GM18519 (cell line): ENCODE data around the gene CHD9NB.

Source experiments
- ATAC-seq: cut with Tn5 transposase; IDR thresholded peaks from one replicate; pipeline ENCODE4 v1.9.1; 2021; ENCODE audit warnings: mild to moderate bottlenecking, moderate library complexity; ENCODE audit not compliant: unreplicated experiment, low FRiP score

CHD9NB gene

GRCh38 chr16:53052519-53053501 is at the start of gene CHD9NB:
TSS of gene CHD9NB (minus strand) at chr16:53052897. CDS start at chr16:53044158, 8,739 bp downstream.
- ATAC-seq = no peak

- no peak for ATAC-seq
Measured at GRCh38 chr16:53100889-53101288, 48.2 kb upstream of the CHD9NB start.

GRCh38 chr16:53100131-53100748 is 47.5 kb upstream of the CHD9NB start:
- ATAC-seq = no peak

- peak; percentile 29 for ATAC-seq
Measured at GRCh38 chr16:53099318-53100130, 46.8 kb upstream of the CHD9NB start.

GRCh38 chr16:53098526-53099317 is 46.0 kb upstream of the CHD9NB start:
- ATAC-seq = peak; percentile 52

GRCh38 chr16:53097190-53097589 is 44.5 kb upstream of the CHD9NB start:
- no peak for ATAC-seq

GRCh38 chr16:53094013-53094630 is 41.4 kb upstream of the CHD9NB start:
- ATAC-seq = peak; percentile 37

GRCh38 chr16:53093162-53093744 is 40.6 kb upstream of the CHD9NB start:
- ATAC-seq = no peak

GRCh38 chr16:53092284-53092683 is 39.6 kb upstream of the CHD9NB start:
- ATAC-seq = no peak

- peak; percentile 69 for ATAC-seq
Measured at GRCh38 chr16:53091466-53092211, 38.9 kb upstream of the CHD9NB start.

GRCh38 chr16:53090591-53091411 is 38.1 kb upstream of the CHD9NB start:
- ATAC-seq = no peak

- ATAC-seq = no peak
Measured at GRCh38 chr16:53090286-53090590, 37.5 kb upstream of the CHD9NB start.

GRCh38 chr16:53089434-53090285 is 37.0 kb upstream of the CHD9NB start:
- ATAC-seq = no peak

- no peak for ATAC-seq
Measured at GRCh38 chr16:53087101-53087500, 34.4 kb upstream of the CHD9NB start.

- no peak for ATAC-seq
Measured at GRCh38 chr16:53085931-53086421, 33.3 kb upstream of the CHD9NB start.

- ATAC-seq = no peak
Measured at GRCh38 chr16:53085369-53085843, 32.7 kb upstream of the CHD9NB start.
